GM18519 (cell line): Measurements from ENCODE around the gene SPATA3.
"Not testable (repeated sequence)": the region's sequence is repeated elsewhere in the genome, so short reads cannot be mapped to it uniquely, and the experiment has no call there.

Experiments
- ATAC-seq: cut with Tn5 transposase; IDR thresholded peaks from one replicate; pipeline ENCODE4 v1.9.1; 2021; ENCODE audit warnings: mild to moderate bottlenecking, moderate library complexity; ENCODE audit not compliant: unreplicated experiment, low FRiP score

Gene SPATA3

GRCh38 chr2:231016566-231017230, 20.8 kb downstream of the SPATA3 start:
- no peak for ATAC-seq

- no peak for ATAC-seq
Measured at GRCh38 chr2:231017231-231017598, 21.3 kb downstream of the SPATA3 start.

- ATAC-seq = no peak
Measured at GRCh38 chr2:231018184-231018583, 22.3 kb downstream of the SPATA3 start.

GRCh38 chr2:231025059-231025458, 29.1 kb downstream of the SPATA3 start:
- ATAC-seq = not testable (repeated sequence)

- no peak for ATAC-seq
Measured at GRCh38 chr2:231028889-231029288, 33.0 kb downstream of the SPATA3 start.

GRCh38 chr2:231029563-231029962, 33.6 kb downstream of the SPATA3 start:
- no peak for ATAC-seq

GRCh38 chr2:231030725-231031124, 34.8 kb downstream of the SPATA3 start:
- ATAC-seq = no peak

GRCh38 chr2:231032575-231033140, 36.7 kb downstream of the SPATA3 start:
- ATAC-seq = no peak

- ATAC-seq = no peak
Measured at GRCh38 chr2:231033147-231034132, 37.5 kb downstream of the SPATA3 start.

GRCh38 chr2:231034291-231034882, 38.5 kb downstream of the SPATA3 start:
- ATAC-seq = no peak

GRCh38 chr2:231036131-231036530, 40.2 kb downstream of the SPATA3 start:
- ATAC-seq = no peak

- ATAC-seq = no peak
Measured at GRCh38 chr2:231036578-231037106, 40.7 kb downstream of the SPATA3 start.

- no peak for ATAC-seq
Measured at GRCh38 chr2:231037202-231037730, 41.3 kb downstream of the SPATA3 start, which contains the start of gene C2orf72. Gene C2orf72 (plus strand): TSS chr2:231037523. CDS start chr2:231037566, 43 bp downstream.

GRCh38 chr2:231037731-231038482, 42.0 kb downstream of the SPATA3 start:
- no peak for ATAC-seq

- ATAC-seq = no peak
Measured at GRCh38 chr2:231038483-231039293, 42.8 kb downstream of the SPATA3 start.

- no peak for ATAC-seq
Measured at GRCh38 chr2:231039294-231039664, 43.4 kb downstream of the SPATA3 start.

GRCh38 chr2:231039821-231040364, 44.0 kb downstream of the SPATA3 start:
- ATAC-seq = no peak

- no peak for ATAC-seq
Measured at GRCh38 chr2:231041061-231041689, 45.3 kb downstream of the SPATA3 start.
